Hepatocyte (in vitro differentiated cells): ENCODE data around the gene TBPL1. TPM values are rescaled to one million over a fixed set of nuclear protein-coding genes. Genes with fewer than 3 reads are reported as not detected.
A peak's percentile ranks its signal among the peaks of the same experiment; 100 is the strongest.

Experiments used
- DNase-seq: peaks from one replicate; pipeline ENCODE4 v3.0.0-alpha.2; 2016; ENCODE audit warnings: low spot score
- H2AFZ ChIP-seq: fragments of 200-600 bp; sonication (generic); 2 replicates; pipeline ENCODE4 v1.6.0; 2016; ENCODE audit warnings: antibody characterized with exemption, mild to moderate bottlenecking
- H3K27ac ChIP-seq: fragments of 200-600 bp; sonication (generic); 2 replicates; pipeline ENCODE4 v1.5.1; 2016; ENCODE audit warnings: mild to moderate bottlenecking
- H3K27me3 ChIP-seq: fragments of 200-600 bp; sonication (generic); 2 replicates; pipeline ENCODE4 v1.6.1; 2016
- H3K36me3 ChIP-seq: fragments of 200-600 bp; sonication (generic); replicated peaks from 2 replicates; pipeline ENCODE4 v1.5.1; 2016; ENCODE audit warnings: low read depth; ENCODE audit not compliant: insufficient read depth
- H3K4me1 ChIP-seq: fragments of 200-600 bp; sonication (generic); 2 replicates; pipeline ENCODE4 v1.5.1; 2016; ENCODE audit warnings: mild to moderate bottlenecking, moderate library complexity; ENCODE audit not compliant: insufficient read depth
- H3K4me2 ChIP-seq: fragments of 200-600 bp; sonication (generic); 2 replicates; pipeline ENCODE4 v1.6.0; 2016
- H3K4me3 ChIP-seq: fragments of 200-600 bp; sonication (generic); 2 replicates; pipeline ENCODE4 v1.5.1; 2016; ENCODE audit warnings: mild to moderate bottlenecking
- H3K79me2 ChIP-seq: fragments of 200-600 bp; sonication (generic); 2 replicates; pipeline ENCODE4 v1.6.0; 2017; ENCODE audit warnings: mild to moderate bottlenecking
- H3K9me2 ChIP-seq: fragments of 200-600 bp; sonication (generic); replicated peaks from 2 replicates; pipeline ENCODE4 v1.6.0; 2017; ENCODE audit warnings: mild to moderate bottlenecking; ENCODE audit not compliant: insufficient read depth
- H3K9me3 ChIP-seq: fragments of 200-600 bp; sonication (generic); 2 replicates; pipeline ENCODE4 v1.5.1; 2016; ENCODE audit warnings: low read depth, mild to moderate bottlenecking
- H4K20me1 ChIP-seq: fragments of 200-600 bp; sonication (generic); 2 replicates; pipeline ENCODE4 v1.6.0; 2016; ENCODE audit warnings: mild to moderate bottlenecking; ENCODE audit not compliant: insufficient read depth, poor library complexity, severe bottlenecking
- EZH2 ChIP-seq: fragments of 200-600 bp; sonication (generic); IDR thresholded peaks from 2 replicates; pipeline ENCODE4 v1.6.1; 2016; ENCODE audit warnings: antibody characterized with exemption, mild to moderate bottlenecking, borderline replicate concordance
- EZH2phosphoT487 ChIP-seq: fragments of 200-600 bp; sonication (generic); IDR thresholded peaks from one replicate; pipeline ENCODE4 v1.6.1; 2018; ENCODE audit warnings: antibody characterized with exemption, mild to moderate bottlenecking, low read depth, moderate library complexity; ENCODE audit not compliant: unreplicated experiment, severe bottlenecking
- WGBS: methylation state at CpG from one replicate; pipeline ENCODE4 v1.1.6; 2016; ENCODE audit warnings: low lambda C conversion rate; ENCODE audit errors: missing lambda C conversion rate; 5-methylcytosine and 5-hydroxymethylcytosine counted together
- polyA plus RNA-seq: library from polyadenylated mRNA; unstranded; fragments of >200 nt; fragmentation: Nextera tagmentation; extraction: Ambion mirVana; gene quantifications from 2 replicates; pipeline ENCODE4 v1.2.1, GENCODE V29; 2016
- total RNA-seq: library from RNA; depleted of rRNA; stranded (reverse); fragments of >200 nt; gene quantifications from 2 replicates; pipeline ENCODE4 v1.2.3, GENCODE V29; 2014
- TF ChIP-seq, protein P1 (sequence below): fragments of 200-600 bp; sonication (generic); IDR thresholded peaks from 2 replicates; pipeline ENCODE4 v1.5.1; 2016; ENCODE audit warnings: antibody characterized with exemption, mild to moderate bottlenecking; ENCODE audit not compliant: poor library complexity

Gene TBPL1
- total and polyA plus RNA-seq, 2 experiments from 2014 or later: 26.2 to 36.8 TPM

DNA sequence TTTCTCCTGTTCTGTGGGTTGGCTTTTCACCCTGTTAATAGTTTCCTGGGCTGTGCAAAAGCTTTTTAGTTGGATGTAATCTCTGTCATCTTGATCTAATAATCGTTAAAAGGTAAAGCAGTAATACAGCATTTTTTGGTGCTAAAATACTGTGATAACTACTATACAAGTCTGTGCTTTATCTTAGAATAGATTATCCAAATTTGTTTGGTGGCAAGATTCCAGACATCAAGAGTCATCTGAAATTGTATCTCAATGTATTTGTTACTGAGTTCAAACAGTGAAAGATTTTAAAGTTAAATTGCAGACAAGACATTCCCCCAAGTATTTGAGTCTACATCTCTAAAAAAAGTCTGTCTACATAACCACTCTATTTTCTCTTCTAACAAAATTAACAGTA, 18.8 kb downstream of the TBPL1 start:
- TF ChIP-seq, protein P1, sequence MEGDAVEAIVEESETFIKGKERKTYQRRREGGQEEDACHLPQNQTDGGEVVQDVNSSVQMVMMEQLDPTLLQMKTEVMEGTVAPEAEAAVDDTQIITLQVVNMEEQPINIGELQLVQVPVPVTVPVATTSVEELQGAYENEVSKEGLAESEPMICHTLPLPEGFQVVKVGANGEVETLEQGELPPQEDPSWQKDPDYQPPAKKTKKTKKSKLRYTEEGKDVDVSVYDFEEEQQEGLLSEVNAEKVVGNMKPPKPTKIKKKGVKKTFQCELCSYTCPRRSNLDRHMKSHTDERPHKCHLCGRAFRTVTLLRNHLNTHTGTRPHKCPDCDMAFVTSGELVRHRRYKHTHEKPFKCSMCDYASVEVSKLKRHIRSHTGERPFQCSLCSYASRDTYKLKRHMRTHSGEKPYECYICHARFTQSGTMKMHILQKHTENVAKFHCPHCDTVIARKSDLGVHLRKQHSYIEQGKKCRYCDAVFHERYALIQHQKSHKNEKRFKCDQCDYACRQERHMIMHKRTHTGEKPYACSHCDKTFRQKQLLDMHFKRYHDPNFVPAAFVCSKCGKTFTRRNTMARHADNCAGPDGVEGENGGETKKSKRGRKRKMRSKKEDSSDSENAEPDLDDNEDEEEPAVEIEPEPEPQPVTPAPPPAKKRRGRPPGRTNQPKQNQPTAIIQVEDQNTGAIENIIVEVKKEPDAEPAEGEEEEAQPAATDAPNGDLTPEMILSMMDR: no peak
- no peak for TF ChIP-seq EZH2phosphoT487
- no peak for TF ChIP-seq EZH2
- DNase-seq: no peak
- no peaks in the 10 kb centered on the region for H3K9me2 ChIP-seq
- H4K20me1 ChIP-seq: peaks cover 9% of the 10 kb centered on the region
- H3K9me3 ChIP-seq: no peaks in the 10 kb centered on the region
- H2AFZ ChIP-seq: no peak overlapping the region
- WGBS: 82% methylated on average over 1 of the region's 1 CpG
- peaks cover 48% of the 10 kb centered on the region for H3K79me2 ChIP-seq
- no peaks in the 10 kb centered on the region for H3K4me1 ChIP-seq
- H3K36me3 ChIP-seq: no peaks in the 10 kb centered on the region
- H3K4me3 ChIP-seq: no peak overlapping the region
- H3K4me2 ChIP-seq: no peak overlapping the region
- H3K27ac ChIP-seq: no peak overlapping the region
- H3K27me3 ChIP-seq: no peaks in the 10 kb centered on the region

DNA sequence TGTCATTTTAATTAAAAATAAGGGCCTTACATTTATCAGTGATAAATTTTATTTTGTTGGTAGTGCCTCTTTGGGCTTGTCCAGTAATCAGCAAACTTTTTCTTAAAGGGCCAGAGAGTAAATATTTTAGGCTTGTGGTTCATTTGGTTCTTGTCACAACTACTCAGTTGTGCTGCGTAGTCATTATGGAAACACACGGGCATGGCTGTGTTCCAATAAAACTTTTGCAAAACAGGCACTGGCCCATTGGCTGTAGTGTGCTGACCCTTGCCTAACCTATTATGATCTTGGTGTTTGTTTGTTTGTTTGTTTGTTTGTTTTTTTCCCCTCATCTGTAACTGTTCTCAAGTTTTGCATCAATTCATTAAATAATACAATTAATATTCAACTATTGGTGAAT, 19.4 kb downstream of the TBPL1 start:
- Histone ChIP-seq H3K4me2 (no peak overlapping the region), H3K4me1 (no peaks in the 10 kb centered on the region), H3K9me3 (no peaks in the 10 kb centered on the region), H4K20me1 (peaks cover 9% of the 10 kb centered on the region), H3K36me3 (no peaks in the 10 kb centered on the region), H3K79me2 (peaks cover 48% of the 10 kb centered on the region), H3K9me2 (no peaks in the 10 kb centered on the region), H2AFZ (no peak overlapping the region), H3K27ac (no peak overlapping the region), H3K4me3 (no peak overlapping the region), H3K27me3 (no peaks in the 10 kb centered on the region)
- TF ChIP-seq, protein P1: no peak
- no peak for TF ChIP-seq EZH2phosphoT487
- 78% methylated on average over 2 of the region's 2 CpGs for WGBS
- no peak for DNase-seq

DNA sequence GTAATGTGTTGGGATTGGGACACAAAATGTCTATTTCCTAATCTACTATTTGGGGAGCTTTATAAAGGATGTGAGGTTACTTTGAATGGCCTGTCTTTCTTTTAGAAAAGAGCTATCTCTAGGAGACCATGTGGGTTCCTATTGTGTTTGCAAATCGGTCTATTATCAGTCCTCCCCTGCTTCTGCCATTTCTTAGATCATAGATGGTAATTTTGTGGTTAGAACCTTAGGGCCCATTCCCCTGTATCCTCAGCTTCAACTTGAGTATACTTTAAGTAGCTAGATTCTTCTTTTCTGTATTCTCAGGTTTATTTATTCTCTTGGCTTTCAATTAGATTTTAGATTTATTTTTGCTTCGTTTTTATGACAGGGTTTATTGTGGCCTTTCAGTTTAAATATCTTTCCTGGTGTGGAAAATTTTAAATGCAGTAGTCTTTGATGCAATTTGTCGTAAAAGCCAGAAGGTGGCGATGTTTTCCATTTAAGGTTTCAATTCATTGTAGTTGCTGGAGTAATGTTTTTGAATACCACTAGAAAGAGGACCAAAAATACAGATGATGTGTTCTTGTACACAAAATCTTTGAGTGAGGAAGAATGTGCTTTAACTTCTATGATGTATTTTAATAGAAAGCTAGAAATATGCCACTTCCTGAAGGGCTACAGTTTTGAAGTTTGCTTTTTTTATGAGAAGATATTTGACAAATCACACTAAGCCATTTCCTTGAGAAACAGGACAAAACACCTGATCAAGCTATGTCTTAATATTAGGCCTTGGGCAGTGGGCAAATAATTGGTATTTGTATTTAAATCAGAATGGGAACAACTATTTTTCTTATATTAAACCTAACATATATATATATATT, 20.3 kb downstream of the TBPL1 start:
- H4K20me1 ChIP-seq: peaks cover 9% of the 10 kb centered on the region
- no peaks in the 10 kb centered on the region for H3K27me3 ChIP-seq
- no peaks in the 10 kb centered on the region for H3K9me3 ChIP-seq
- peaks cover 51% of the 10 kb centered on the region for H3K79me2 ChIP-seq
- H3K4me1 ChIP-seq: no peaks in the 10 kb centered on the region
- TF ChIP-seq, protein P1: peak; percentile 77
- TF ChIP-seq EZH2: no peak
- H3K4me2 ChIP-seq: no peak overlapping the region
- H3K4me3 ChIP-seq: no peak overlapping the region
- DNase-seq: peak; percentile 67
- H3K36me3 ChIP-seq: no peaks in the 10 kb centered on the region
- WGBS: 8% methylated on average over 4 of the region's 4 CpGs
- H3K27ac ChIP-seq: no peak overlapping the region
- no peak overlapping the region for H2AFZ ChIP-seq
- H3K9me2 ChIP-seq: no peaks in the 10 kb centered on the region
